Measurements from ENCODE around the gene NMU.

The NMU gene

DNA sequence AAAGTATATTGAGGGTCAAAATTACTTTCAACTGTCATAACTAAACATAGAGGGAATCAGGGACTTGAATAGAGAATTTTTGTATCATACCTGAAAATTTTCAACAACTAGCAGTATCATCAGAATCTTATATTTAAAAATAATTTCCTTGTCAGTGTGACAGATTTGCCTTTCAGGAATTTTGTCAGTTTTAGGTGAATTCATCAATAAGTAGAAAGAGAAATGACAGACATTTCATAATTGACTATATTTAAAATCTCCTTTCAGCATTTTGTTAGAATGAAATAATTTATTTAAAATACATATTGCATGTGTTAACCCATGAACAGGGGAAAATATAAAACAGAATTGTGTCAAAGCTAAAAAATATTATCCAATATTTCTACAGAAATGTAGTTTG is 35.5 kb downstream of the NMU start:
- Histone ChIP-seq H4K20me1 (ENCODE audit: insufficient read depth, low read length) (no peaks in the 10 kb centered on the region), H3K4me2 (ENCODE audit: low read depth, low read length) (no peak overlapping the region), H3K79me2 (ENCODE audit: low read length) (no peaks in the 10 kb centered on the region), H3K9ac (ENCODE audit: low read length) (no peak overlapping the region), H3K9me3 (replicated peaks; ENCODE audit: insufficient read depth, low read length) (no peaks in the 10 kb centered on the region), H3K4me1 (ENCODE audit: low read length) (no peaks in the 10 kb centered on the region), H3K4me3 (ENCODE audit: low read length) (no peak overlapping the region), H3K27ac (ENCODE audit: low read length) (no peak overlapping the region), H2AFZ (ENCODE audit: low read length) (no peak overlapping the region), H3K9me2 (replicated peaks; ENCODE audit: insufficient read depth, low read length) (no peaks in the 10 kb centered on the region), H3F3A (ENCODE audit: insufficient read depth, low read length) (no peaks in the 10 kb centered on the region), H3K36me3 (replicated peaks; ENCODE audit: insufficient read depth, low read length) (no peaks in the 10 kb centered on the region), H3K27me3 (replicated peaks; ENCODE audit: insufficient read depth, low read length) (no peaks in the 10 kb centered on the region)
- no peak for DNase-seq
- TF ChIP-seq EZH2 (optimal IDR thresholded peaks at IDR 0.05; ENCODE audit: low read depth, low read length) (no peak), EZH2phosphoT487 (IDR thresholded peaks at IDR 0.05; ENCODE audit: low read length) (no peak)
- TF ChIP-seq, protein P1, sequence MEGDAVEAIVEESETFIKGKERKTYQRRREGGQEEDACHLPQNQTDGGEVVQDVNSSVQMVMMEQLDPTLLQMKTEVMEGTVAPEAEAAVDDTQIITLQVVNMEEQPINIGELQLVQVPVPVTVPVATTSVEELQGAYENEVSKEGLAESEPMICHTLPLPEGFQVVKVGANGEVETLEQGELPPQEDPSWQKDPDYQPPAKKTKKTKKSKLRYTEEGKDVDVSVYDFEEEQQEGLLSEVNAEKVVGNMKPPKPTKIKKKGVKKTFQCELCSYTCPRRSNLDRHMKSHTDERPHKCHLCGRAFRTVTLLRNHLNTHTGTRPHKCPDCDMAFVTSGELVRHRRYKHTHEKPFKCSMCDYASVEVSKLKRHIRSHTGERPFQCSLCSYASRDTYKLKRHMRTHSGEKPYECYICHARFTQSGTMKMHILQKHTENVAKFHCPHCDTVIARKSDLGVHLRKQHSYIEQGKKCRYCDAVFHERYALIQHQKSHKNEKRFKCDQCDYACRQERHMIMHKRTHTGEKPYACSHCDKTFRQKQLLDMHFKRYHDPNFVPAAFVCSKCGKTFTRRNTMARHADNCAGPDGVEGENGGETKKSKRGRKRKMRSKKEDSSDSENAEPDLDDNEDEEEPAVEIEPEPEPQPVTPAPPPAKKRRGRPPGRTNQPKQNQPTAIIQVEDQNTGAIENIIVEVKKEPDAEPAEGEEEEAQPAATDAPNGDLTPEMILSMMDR (IDR thresholded peaks at IDR 0.05; ENCODE audit: low read length) = no peak

DNA sequence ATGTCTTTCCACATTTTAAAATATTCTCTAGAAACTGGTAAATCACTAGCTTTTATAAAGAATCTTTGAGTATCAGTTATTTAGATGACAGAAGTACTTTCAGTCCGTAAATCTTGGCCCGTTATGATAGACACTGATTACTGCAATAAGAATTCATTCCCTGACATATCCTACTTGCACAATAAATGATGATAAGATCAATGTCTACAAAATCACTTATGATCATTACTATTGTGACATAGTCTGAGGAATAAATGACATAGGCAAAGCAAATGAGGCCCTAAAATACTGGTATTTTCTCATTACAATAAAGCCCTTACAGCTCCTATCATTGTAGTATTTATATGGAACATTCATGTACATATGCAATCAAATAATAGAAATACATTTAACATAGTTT is 37.5 kb downstream of the NMU start:
- H3K27me3 ChIP-seq (replicated peaks; ENCODE audit: insufficient read depth, low read length) = no peaks in the 10 kb centered on the region
- H3K4me3 ChIP-seq (ENCODE audit: low read length) = no peak overlapping the region
- H3K79me2 ChIP-seq (ENCODE audit: low read length) = no peaks in the 10 kb centered on the region
- no peaks in the 10 kb centered on the region for H4K20me1 ChIP-seq (ENCODE audit: insufficient read depth, low read length)
- H3K4me2 ChIP-seq (ENCODE audit: low read depth, low read length) = no peak overlapping the region
- TF ChIP-seq EZH2phosphoT487 (IDR thresholded peaks at IDR 0.05; ENCODE audit: low read length) (no peak), EZH2 (optimal IDR thresholded peaks at IDR 0.05; ENCODE audit: low read depth, low read length) (no peak)
- TF ChIP-seq, protein P1 (IDR thresholded peaks at IDR 0.05; ENCODE audit: low read length) = no peak
- H3K9ac ChIP-seq (ENCODE audit: low read length) = no peak overlapping the region
- H3K4me1 ChIP-seq (ENCODE audit: low read length) = no peaks in the 10 kb centered on the region
- no peak overlapping the region for H2AFZ ChIP-seq (ENCODE audit: low read length)
- H3K27ac ChIP-seq (ENCODE audit: low read length) = no peak overlapping the region
- no peaks in the 10 kb centered on the region for H3K36me3 ChIP-seq (replicated peaks; ENCODE audit: insufficient read depth, low read length)
- H3K9me3 ChIP-seq (replicated peaks; ENCODE audit: insufficient read depth, low read length) = no peaks in the 10 kb centered on the region
- H3F3A ChIP-seq (ENCODE audit: insufficient read depth, low read length) = no peaks in the 10 kb centered on the region
- DNase-seq = no peak
- no peaks in the 10 kb centered on the region for H3K9me2 ChIP-seq (replicated peaks; ENCODE audit: insufficient read depth, low read length)

DNA sequence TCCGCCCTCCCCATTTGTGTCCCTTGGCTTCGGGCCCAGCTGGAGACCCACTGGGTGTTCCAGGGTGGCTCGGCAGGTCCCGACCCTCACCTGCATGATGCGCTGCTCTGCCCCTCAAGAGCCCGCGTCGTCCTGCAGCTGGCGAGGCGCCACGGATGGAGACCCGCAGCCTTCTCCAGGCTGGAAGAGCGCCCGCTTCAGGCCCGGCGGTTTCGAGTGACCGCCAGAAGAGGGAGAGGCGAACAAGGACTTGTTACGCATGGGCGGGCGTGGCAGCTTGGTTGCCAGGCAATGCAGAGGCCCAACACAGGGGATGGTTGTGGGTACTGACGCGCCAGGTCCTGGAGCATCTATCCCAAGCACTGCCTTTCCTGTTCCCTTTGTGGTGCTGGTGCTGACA is 44.1 kb downstream of the NMU start, which contains the start of gene PDCL2:
Gene PDCL2 (minus strand): TSS at position 232 of the 400 bp plus-strand sequence. CDS start 136 bp downstream, at position 96.
- no peak within 1 kb of the TSS for H3K4me2 ChIP-seq (ENCODE audit: low read depth, low read length)
- no peaks in the 10 kb centered on the region for H3K4me1 ChIP-seq (ENCODE audit: low read length)
- H3K79me2 ChIP-seq (ENCODE audit: low read length) = no peaks in the 10 kb centered on the region
- no peaks in the 10 kb centered on the region for H3K36me3 ChIP-seq (replicated peaks; ENCODE audit: insufficient read depth, low read length)
- H3F3A ChIP-seq (ENCODE audit: insufficient read depth, low read length) = no peaks in the 10 kb centered on the region
- DNase-seq = no peak
- H3K9ac ChIP-seq (ENCODE audit: low read length) = no peak within 1 kb of the TSS
- H3K9me3 ChIP-seq (replicated peaks; ENCODE audit: insufficient read depth, low read length) = no peaks in the 10 kb centered on the region
- no peaks in the 10 kb centered on the region for H4K20me1 ChIP-seq (ENCODE audit: insufficient read depth, low read length)
- no peak within 1 kb of the TSS for H3K4me3 ChIP-seq (ENCODE audit: low read length)
- no peak within 1 kb of the TSS for H2AFZ ChIP-seq (ENCODE audit: low read length)
- TF ChIP-seq, protein P1 (IDR thresholded peaks at IDR 0.05; ENCODE audit: low read length) = no peak
- no peak for TF ChIP-seq EZH2 (optimal IDR thresholded peaks at IDR 0.05; ENCODE audit: low read depth, low read length)
- TF ChIP-seq EZH2phosphoT487 (IDR thresholded peaks at IDR 0.05; ENCODE audit: low read length) = no peak
- H3K27ac ChIP-seq (ENCODE audit: low read length) = no peak within 1 kb of the TSS
- no peaks in the 10 kb centered on the region for H3K27me3 ChIP-seq (replicated peaks; ENCODE audit: insufficient read depth, low read length)
- no peaks in the 10 kb centered on the region for H3K9me2 ChIP-seq (replicated peaks; ENCODE audit: insufficient read depth, low read length)

Measured in MM.1S (cell line).